ENCODE measurements around the gene FADD. TPM values are rescaled to one million over a fixed set of nuclear protein-coding genes. Genes with fewer than 3 reads are reported as not detected.

The FADD gene
- total and polyA plus RNA-seq, 2 donors (not counting 3 experiments of a cell fraction or from before 2014, with no cell fraction given) = 35.4 to 45.1 TPM

DNA sequence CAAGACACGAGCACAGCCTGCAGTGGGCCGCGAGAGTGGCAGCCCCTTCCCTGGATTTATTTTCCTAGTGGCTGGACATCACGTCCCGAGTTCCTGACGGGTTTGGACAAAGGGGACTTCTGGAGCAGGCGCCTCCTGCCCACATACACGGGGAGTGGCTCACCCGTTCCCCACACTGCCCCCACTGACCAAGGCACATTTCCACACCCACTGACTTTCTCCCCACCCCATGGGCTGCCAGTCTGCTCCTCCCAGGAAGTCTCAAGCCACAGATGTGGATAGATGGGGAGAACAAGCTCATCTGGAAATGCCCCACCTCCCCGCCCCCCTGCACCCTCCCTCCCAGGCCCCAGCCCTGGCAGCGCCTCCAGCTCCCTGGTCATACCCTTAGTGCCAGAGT lies 34.0 kb upstream of the FADD start:
- H3K79me2 ChIP-seq (ENCODE audit: control insufficient read depth, insufficient read depth, low read length) = no peaks in the 10 kb centered on the region
- intact Hi-C loops (cut with micrococcal nuclease) (no loop called here), dilution Hi-C loops (cut with MboI; ENCODE audit: extremely low pct_ligation_motif_present, low sequenced_read_pairs) (no loop called here)
- no TSS peak for BruUV-seq (replicated peaks)
- no peak overlapping the region for H3K9ac ChIP-seq (replicated peaks; ENCODE audit: extremely low read depth, insufficient read depth, low read length)
- no peaks in the 10 kb centered on the region for H3K36me3 ChIP-seq (ENCODE audit: control insufficient read depth in 2 of 2, extremely low read depth in 1 of 2, insufficient read depth in 2 of 2, low read length in 2 of 2)
- TF ChIP-seq MYC (IDR thresholded peaks at IDR 0.05; ENCODE audit: low read depth, low read length) (no peak), POLR2AphosphoS5 (IDR thresholded peaks at IDR 0.05; ENCODE audit: insufficient read depth, low read depth, low read length) (no peak), JUN (IDR thresholded peaks at IDR 0.05; ENCODE audit: borderline replicate concordance, insufficient read depth, insufficient read length, low read depth) (no peak), POLR2A (IDR thresholded peaks at IDR 0.05; ENCODE audit: low read depth, low read length) (no peak), FOS (IDR thresholded peaks at IDR 0.05; ENCODE audit: borderline replicate concordance, insufficient read depth, low read length) (no peak)
- TF ChIP-seq, protein P1, sequence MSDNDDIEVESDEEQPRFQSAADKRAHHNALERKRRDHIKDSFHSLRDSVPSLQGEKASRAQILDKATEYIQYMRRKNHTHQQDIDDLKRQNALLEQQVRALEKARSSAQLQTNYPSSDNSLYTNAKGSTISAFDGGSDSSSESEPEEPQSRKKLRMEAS (IDR thresholded peaks at IDR 0.05; ENCODE audit: insufficient read depth, insufficient read length) = no peak
- TF ChIP-seq, protein P2, sequence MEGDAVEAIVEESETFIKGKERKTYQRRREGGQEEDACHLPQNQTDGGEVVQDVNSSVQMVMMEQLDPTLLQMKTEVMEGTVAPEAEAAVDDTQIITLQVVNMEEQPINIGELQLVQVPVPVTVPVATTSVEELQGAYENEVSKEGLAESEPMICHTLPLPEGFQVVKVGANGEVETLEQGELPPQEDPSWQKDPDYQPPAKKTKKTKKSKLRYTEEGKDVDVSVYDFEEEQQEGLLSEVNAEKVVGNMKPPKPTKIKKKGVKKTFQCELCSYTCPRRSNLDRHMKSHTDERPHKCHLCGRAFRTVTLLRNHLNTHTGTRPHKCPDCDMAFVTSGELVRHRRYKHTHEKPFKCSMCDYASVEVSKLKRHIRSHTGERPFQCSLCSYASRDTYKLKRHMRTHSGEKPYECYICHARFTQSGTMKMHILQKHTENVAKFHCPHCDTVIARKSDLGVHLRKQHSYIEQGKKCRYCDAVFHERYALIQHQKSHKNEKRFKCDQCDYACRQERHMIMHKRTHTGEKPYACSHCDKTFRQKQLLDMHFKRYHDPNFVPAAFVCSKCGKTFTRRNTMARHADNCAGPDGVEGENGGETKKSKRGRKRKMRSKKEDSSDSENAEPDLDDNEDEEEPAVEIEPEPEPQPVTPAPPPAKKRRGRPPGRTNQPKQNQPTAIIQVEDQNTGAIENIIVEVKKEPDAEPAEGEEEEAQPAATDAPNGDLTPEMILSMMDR (IDR thresholded peaks at IDR 0.05; ENCODE audit: extremely low read depth in 1 of 2, insufficient read depth in 1 of 2, low read depth in 1 of 2, low read length in 2 of 2) = no peak
- no peaks in the 10 kb centered on the region for H3K4me1 ChIP-seq (ENCODE audit: control insufficient read depth, extremely low read depth, insufficient read depth, low read length)
- no peaks in the 10 kb centered on the region for H3K9me3 ChIP-seq (replicated peaks; ENCODE audit: control insufficient read depth, insufficient read depth, low read length)
- H3K4me3 ChIP-seq (replicated peaks in 1 of 3; ENCODE audit: insufficient read depth in 1 of 3, low read depth in 1 of 3, low read length in 3 of 3) = no peak overlapping the region
- FAIRE-seq = no peak
- no peak overlapping the region for H2AFZ ChIP-seq (ENCODE audit: low read depth, low read length)
- CTCF ChIA-PET = no interaction called here
- H3K4me2 ChIP-seq (ENCODE audit: insufficient read depth, low read length) = no peak overlapping the region
- H3K9me1 ChIP-seq (replicated peaks; ENCODE audit: control insufficient read depth, extremely low read depth, insufficient read depth, low read length) = no peaks in the 10 kb centered on the region
- DNase-seq (ENCODE audit: low read depth, low spot score) = no peak
- POLR2A ChIA-PET = no interaction called here
- no peak overlapping the region for H3K27ac ChIP-seq (ENCODE audit: insufficient read depth, low read depth, low read length)
- H4K20me1 ChIP-seq (replicated peaks; ENCODE audit: control insufficient read depth, extremely low read depth, insufficient read depth, low read length) = no peaks in the 10 kb centered on the region
- no peaks in the 10 kb centered on the region for H3K27me3 ChIP-seq (ENCODE audit: control insufficient read depth in 2 of 2, insufficient read depth in 2 of 2, low read length in 2 of 2)

All from endothelial cell of umbilical vein (primary cell).